ENCODE data around the gene CAST.
"Not testable (repeated sequence)": the region's sequence is repeated elsewhere in the genome, so short reads cannot be mapped to it uniquely, and the experiment has no call there.

CAST gene

DNA sequence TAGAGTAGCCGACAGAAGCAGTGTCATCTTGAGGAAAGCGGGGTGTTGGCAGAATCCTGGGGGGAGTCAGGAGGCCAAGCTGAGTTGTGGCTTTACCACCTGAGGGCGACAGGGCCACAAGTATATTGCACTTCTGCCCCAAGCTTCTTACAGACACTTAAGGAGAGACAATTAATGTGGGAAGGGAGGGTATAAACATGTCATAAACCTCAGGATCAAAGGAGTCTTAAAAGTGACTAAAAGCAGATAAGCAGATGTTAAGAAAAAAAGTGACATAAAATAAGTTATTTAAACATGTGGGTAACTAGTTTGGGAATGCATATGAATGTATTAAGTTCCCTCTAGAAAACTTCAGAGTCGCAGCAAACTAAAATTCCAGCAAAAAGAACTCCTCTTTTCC lies 81.6 kb downstream of the CAST start:
- Mint-ChIP-seq H3K4me1 (ENCODE audit: low read depth) (peaks cover 18% of the 10 kb centered on the region), H3K27me3 (no peaks in the 10 kb centered on the region), H3K36me3 (ENCODE audit: low read depth) (peaks cover 94% of the 10 kb centered on the region), H3K9me3 (no peaks in the 10 kb centered on the region), H3K27ac (no peak overlapping the region), H3K4me3 (no peak overlapping the region)
- intact Hi-C loops (cut with micrococcal nuclease), result no loop called here

DNA sequence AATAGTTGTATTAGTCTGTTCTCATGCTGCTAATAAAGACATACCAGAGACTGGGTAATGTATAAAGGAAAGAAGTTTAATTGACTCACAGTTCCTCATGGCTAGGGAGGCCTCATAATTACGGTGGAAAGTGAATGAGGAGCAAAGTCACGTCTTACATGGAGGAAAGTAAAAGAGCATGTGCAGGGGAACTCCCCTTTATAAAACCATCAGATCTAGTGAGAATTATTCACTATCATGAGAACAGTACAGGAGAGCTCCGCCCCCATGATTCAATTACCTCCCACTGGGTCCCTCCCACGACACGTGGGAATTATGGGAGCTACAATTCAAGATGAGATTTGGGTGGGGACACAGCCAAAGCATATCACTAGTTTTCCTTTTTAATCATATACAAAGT lies 82.0 kb downstream of the CAST start:
- H3K9me3 Mint-ChIP-seq; intact Hi-C loops (cut with micrococcal nuclease); H3K27me3 Mint-ChIP-seq; H3K4me3 Mint-ChIP-seq; H3K27ac Mint-ChIP-seq: not testable (repeated sequence)
- Mint-ChIP-seq H3K4me1 (ENCODE audit: low read depth) (peaks cover 18% of the 10 kb centered on the region), H3K36me3 (ENCODE audit: low read depth) (peaks cover 94% of the 10 kb centered on the region)

DNA sequence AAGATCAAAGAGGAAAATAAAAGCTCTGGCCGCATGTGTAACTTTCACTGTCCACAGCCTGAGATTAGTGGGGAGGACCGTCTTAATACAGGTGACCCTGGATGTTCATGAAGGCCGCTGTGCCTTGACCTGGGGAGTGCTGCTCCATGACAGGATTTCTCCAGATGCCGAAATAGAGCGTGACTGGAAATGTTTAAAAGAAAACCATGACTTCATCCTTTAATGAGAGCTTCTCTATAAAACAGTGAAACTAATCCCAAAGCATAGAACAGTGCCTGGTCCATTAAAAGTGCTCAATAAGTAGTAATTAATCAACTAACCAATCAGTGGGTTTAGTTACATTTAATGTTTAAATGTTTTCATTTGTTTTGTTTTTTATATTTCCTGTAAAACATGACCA lies 82.8 kb downstream of the CAST start:
- H3K4me3 Mint-ChIP-seq, result no peak overlapping the region
- H3K4me1 Mint-ChIP-seq (ENCODE audit: low read depth), result peaks cover 18% of the 10 kb centered on the region
- intact Hi-C loops (cut with micrococcal nuclease), result no loop called here
- no peaks in the 10 kb centered on the region for H3K27me3 Mint-ChIP-seq
- no peak overlapping the region for H3K27ac Mint-ChIP-seq
- H3K36me3 Mint-ChIP-seq (ENCODE audit: low read depth), result peaks cover 99% of the 10 kb centered on the region
- H3K9me3 Mint-ChIP-seq, result no peaks in the 10 kb centered on the region

DNA sequence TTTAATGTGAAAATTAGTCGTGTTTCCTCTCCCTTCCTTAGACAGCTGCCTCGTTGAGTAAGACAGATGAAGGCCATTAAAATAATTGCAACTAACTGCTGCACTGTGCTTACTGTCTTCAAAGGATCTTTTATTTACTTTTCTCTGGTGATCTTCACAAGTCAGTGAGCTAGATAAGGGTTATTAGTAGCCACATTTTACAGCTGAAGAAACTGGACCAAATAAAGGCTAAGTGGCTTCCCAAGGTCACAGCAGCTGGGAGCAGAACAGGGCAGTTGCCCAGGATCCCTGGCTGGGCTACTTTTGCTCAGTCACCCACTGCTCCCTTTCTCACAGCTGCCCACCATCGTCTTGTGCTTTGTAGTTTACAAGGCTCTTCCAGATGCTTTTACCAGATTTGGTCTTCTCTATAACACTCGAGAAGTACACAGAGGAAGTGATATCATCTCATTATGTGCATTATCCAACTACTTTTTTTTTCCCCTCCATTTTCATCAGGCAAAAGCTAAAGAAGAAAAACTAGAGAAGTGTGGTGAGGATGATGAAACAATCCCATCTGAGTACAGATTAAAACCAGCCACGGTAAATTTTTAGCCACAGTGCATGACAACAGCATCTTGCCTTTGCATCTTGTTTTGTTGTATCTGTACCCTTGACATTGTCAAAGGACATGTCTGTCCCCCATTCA lies 83.8 kb downstream of the CAST start:
- intact Hi-C loops (cut with micrococcal nuclease), result no loop called here
- peaks cover 12% of the 10 kb centered on the region for H3K4me1 Mint-ChIP-seq (ENCODE audit: low read depth)
- H3K27me3 Mint-ChIP-seq, result no peaks in the 10 kb centered on the region
- no peaks in the 10 kb centered on the region for H3K9me3 Mint-ChIP-seq
- H3K4me3 Mint-ChIP-seq, result no peak overlapping the region
- H3K36me3 Mint-ChIP-seq (ENCODE audit: low read depth), result peaks cover 97% of the 10 kb centered on the region
- H3K27ac Mint-ChIP-seq, result no peak overlapping the region

DNA sequence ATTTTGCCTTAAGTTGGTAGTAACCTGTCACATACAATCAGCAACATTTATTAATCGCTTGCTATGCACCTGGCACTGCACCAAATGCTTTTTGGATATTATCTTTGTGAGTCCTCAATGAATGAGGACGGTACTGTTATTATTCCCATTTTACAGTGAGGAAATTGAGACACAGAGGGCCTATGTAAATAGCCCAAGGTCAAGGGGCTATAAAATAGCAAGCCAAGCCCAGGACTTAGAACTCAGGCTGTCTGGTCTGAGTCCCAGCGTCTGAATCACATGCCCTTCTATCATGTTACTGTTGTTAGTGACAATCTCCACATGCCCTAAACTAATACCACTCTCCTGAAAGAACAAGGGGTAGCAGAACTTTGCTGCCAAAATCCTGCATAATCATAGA lies 85.5 kb downstream of the CAST start:
- peaks cover 94% of the 10 kb centered on the region for H3K36me3 Mint-ChIP-seq (ENCODE audit: low read depth)
- H3K27ac Mint-ChIP-seq, result no peak overlapping the region
- intact Hi-C loops (cut with micrococcal nuclease), result no loop called here

DNA sequence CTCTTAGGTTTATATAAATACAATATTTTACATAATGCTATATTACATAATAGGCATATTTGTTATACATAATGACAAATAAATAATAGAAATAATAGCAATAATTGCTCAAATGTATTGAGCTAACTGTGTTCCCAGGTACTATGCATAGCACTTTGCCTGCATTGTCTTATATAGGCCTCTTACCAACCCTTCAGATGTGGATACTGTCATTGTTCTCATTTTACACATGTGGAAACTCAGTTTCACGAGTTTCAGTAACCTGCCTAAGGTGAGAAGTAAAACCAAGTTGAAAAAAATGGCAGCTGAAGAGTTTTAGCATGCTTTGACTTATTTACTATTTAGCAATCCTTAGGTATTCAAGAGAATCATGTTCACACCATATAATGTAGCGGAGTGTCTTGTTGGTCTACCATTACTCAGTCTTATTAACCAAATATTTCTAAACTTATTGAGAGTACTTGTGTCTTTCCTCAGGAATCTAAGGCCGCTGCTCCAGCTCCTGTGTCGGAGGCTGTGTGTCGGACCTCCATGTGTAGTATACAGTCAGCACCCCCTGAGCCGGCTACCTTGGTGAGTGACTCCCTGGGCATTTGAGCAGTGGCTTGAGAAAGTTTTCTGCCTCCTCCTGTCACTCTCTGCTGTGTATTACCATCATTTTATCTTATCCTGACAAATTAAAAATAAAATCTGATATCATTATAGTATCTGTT lies 88.1 kb downstream of the CAST start:
- no peaks in the 10 kb centered on the region for H3K27me3 Mint-ChIP-seq
- intact Hi-C loops (cut with micrococcal nuclease), result no loop called here
- no peaks in the 10 kb centered on the region for H3K9me3 Mint-ChIP-seq
- H3K4me3 Mint-ChIP-seq, result no peak overlapping the region
- H3K36me3 Mint-ChIP-seq (ENCODE audit: low read depth), result peaks cover 94% of the 10 kb centered on the region
- no peak overlapping the region for H3K27ac Mint-ChIP-seq
- H3K4me1 Mint-ChIP-seq (ENCODE audit: low read depth), result no peaks in the 10 kb centered on the region

More for the DNA sequence above, 85.5 kb downstream of the CAST start:
- no peak overlapping the region for H3K4me3 Mint-ChIP-seq
- no peaks in the 10 kb centered on the region for H3K27me3 Mint-ChIP-seq
- H3K4me1 Mint-ChIP-seq (ENCODE audit: low read depth), result peaks cover 9% of the 10 kb centered on the region
- H3K9me3 Mint-ChIP-seq, result no peaks in the 10 kb centered on the region

DNA sequence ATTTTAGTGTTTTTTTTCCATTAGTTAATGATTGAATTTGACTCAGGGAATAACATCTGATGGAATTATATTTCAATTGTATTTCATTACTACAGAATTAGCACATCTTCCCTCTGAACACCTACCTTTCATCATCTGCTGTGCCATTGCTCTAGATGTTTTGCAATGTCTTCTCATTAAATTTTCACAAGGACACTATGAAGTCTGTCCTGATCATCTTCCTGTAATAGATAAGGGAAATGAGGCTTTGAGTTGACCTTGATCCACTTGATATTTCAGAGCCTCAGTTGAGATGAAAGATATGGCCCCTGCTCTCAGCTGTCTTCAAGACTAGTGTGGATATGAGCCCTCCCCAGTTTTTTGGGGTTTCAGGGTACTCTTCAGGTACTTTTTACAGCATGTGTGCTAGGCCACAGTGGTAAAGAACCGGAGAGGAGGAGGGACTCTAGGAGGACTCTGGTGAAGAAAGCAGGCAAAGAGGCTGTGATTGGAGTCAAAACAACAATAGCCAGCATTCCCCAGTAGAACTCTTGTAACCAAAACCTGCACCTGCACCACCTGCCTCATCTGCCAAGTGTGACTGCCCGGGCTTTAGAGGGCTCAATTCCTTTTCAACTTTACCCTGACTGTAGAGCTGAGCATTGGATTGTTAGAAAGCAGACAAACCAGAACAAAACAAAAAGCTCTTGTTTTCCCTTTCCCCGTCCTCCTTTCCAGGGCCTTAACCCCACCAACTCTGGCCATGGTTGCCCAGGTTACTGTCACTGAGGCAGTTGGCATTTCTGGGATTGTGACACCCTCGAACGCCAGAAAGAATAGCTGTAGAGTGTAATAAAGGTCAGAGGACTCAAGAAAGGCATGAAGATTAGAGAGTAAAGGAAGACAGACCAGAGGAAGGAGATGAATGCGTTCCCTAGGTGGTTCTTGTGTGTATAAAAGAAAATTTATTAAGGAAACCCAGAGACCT lies 89.3 kb downstream of the CAST start:
- no peaks in the 10 kb centered on the region for H3K27me3 Mint-ChIP-seq
- no peaks in the 10 kb centered on the region for H3K9me3 Mint-ChIP-seq
- no peaks in the 10 kb centered on the region for H3K4me1 Mint-ChIP-seq (ENCODE audit: low read depth)
- no peak overlapping the region for H3K27ac Mint-ChIP-seq
- peaks cover 94% of the 10 kb centered on the region for H3K36me3 Mint-ChIP-seq (ENCODE audit: low read depth)
- intact Hi-C loops (cut with micrococcal nuclease), result loop anchor here (2.0 kb wide), 1 partner anchor 411 kb away; no protein-coding TSS in a partner anchor
- H3K4me3 Mint-ChIP-seq, result no peak overlapping the region

DNA sequence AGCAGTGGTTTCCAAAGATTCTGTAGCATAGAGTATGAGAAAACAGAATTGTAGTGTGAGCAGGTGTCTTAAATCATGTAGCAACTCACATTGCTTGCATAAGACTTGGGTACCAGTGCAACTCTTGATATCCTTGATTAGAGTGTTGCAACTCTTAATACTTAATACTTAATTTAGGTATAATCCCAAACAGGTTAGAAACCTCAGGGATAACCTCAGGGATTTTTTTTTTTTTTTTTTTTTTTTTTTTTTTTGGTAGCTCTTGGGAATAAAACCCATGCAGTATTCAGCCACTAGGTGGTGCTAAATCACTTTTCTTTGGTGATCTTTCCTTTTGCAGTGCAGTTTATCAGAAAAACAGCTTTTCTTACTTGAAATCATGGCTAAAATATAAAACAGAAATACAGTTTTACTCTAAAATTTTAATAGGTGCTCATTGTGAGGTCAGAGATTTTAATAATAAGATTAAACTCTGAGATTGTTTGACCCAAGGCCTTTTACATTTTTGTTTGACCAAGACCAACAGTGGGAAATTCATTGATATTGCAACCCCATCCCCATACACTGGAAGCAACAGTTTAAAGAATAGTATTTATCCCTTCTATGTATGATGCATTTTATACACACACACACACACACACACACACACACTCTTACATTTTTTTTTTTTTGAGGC lies 90.3 kb downstream of the CAST start:
- no peak overlapping the region for H3K4me3 Mint-ChIP-seq
- H3K36me3 Mint-ChIP-seq (ENCODE audit: low read depth), result peaks cover 94% of the 10 kb centered on the region
- intact Hi-C loops (cut with micrococcal nuclease), result loop anchor here (2.0 kb wide), 1 partner anchor 410 kb away; no protein-coding TSS in a partner anchor
- no peaks in the 10 kb centered on the region for H3K27me3 Mint-ChIP-seq
- H3K27ac Mint-ChIP-seq, result no peak overlapping the region
- H3K9me3 Mint-ChIP-seq, result no peaks in the 10 kb centered on the region
- H3K4me1 Mint-ChIP-seq (ENCODE audit: low read depth), result no peaks in the 10 kb centered on the region

DNA sequence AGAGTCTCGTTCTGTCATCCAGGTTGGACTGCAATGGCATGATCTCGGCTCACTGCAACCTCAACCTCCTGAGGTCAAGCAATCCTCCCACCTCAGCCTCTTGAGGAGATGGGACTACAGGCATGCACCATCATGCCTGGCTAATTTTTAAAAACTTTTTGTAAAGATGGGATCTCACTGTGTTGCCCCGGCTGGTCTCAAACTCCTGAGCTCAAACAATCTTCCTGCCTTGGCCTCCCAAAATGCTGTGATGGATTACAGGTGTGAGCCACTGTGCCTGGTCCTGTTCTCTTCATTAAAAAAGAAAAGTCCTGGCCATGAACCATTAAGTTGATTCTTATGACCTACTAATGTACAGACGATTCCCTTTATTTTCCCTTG lies 90.8 kb downstream of the CAST start:
- Mint-ChIP-seq H3K27ac (no peak overlapping the region), H3K9me3 (no peaks in the 10 kb centered on the region), H3K4me3 (no peak overlapping the region), H3K4me1 (ENCODE audit: low read depth) (no peaks in the 10 kb centered on the region), H3K27me3 (no peaks in the 10 kb centered on the region), H3K36me3 (ENCODE audit: low read depth) (peaks cover 94% of the 10 kb centered on the region)
- intact Hi-C loops (cut with micrococcal nuclease), result loop anchor here (2.0 kb wide), 1 partner anchor 410 kb away; no protein-coding TSS in a partner anchor

DNA sequence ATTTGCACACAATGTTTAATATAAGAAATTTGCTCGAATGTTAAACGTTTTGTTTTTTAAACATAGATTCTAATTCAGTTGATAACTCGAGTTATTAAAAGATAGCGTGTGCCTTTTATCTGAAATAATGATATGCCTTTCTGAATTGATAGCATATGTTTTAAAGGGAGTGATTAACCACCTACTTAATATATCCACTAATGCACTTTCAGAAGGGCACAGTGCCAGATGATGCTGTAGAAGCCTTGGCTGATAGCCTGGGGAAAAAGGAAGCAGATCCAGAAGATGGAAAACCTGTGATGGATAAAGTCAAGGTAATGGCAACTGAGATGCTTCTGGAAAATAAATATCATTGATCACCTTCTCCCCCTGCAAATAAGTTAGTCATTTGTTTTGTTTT lies 91.7 kb downstream of the CAST start:
- no peaks in the 10 kb centered on the region for H3K4me1 Mint-ChIP-seq (ENCODE audit: low read depth)
- H3K27me3 Mint-ChIP-seq, result no peaks in the 10 kb centered on the region
- intact Hi-C loops (cut with micrococcal nuclease), result loop anchor here (2.0 kb wide), 1 partner anchor 409 kb away; no protein-coding TSS in a partner anchor
- H3K9me3 Mint-ChIP-seq, result no peaks in the 10 kb centered on the region
- peaks cover 94% of the 10 kb centered on the region for H3K36me3 Mint-ChIP-seq (ENCODE audit: low read depth)
- H3K27ac Mint-ChIP-seq, result no peak overlapping the region
- no peak overlapping the region for H3K4me3 Mint-ChIP-seq

DNA sequence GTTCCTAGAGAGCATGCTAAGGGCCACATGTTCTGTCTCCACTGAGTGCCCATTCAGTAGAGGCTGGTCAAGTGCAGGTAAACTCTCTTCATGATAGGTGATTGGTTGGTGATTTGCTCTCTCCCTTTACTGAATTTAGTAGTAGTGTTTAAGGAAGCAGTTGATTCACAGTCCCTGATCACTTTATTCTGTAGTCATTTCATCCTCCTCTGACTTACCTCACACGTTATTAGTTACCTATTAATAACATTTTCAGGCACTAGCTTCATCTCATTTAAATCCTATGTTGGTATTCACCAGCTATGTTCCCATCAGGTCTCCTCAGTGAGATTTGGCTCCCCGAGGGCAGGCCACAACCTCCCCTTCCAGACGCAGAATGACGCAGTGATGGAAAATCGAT lies 93.7 kb downstream of the CAST start:
- Mint-ChIP-seq H3K4me1 (ENCODE audit: low read depth) (no peaks in the 10 kb centered on the region), H3K4me3 (no peak overlapping the region), H3K9me3 (no peaks in the 10 kb centered on the region), H3K27ac (no peak overlapping the region), H3K36me3 (ENCODE audit: low read depth) (peaks cover 88% of the 10 kb centered on the region), H3K27me3 (no peaks in the 10 kb centered on the region)
- intact Hi-C loops (cut with micrococcal nuclease), result no loop called here

DNA sequence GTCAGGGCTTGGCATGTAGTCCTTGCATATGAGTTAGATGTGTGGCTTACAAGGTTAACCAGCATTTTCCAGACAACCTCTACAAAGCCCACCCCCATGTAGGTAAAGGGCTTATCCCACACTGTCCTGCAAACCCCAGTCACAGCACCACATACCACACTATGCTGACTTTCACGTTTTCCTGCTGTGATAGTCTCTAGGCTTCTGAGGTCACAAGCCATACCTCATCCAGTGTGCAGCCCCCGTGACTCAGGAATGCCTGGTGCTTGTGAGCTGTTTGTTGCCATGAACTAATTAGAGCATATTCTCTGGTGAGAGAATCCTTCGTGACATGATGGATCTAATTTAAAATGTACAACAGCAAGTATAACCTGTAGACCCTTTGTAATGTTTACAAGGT lies 94.8 kb downstream of the CAST start:
- intact Hi-C loops (cut with micrococcal nuclease), result no loop called here
- Mint-ChIP-seq H3K9me3 (no peaks in the 10 kb centered on the region), H3K27ac (no peak overlapping the region), H3K27me3 (no peaks in the 10 kb centered on the region), H3K4me3 (no peak overlapping the region), H3K36me3 (ENCODE audit: low read depth) (peaks cover 77% of the 10 kb centered on the region), H3K4me1 (ENCODE audit: low read depth) (no peaks in the 10 kb centered on the region)

DNA sequence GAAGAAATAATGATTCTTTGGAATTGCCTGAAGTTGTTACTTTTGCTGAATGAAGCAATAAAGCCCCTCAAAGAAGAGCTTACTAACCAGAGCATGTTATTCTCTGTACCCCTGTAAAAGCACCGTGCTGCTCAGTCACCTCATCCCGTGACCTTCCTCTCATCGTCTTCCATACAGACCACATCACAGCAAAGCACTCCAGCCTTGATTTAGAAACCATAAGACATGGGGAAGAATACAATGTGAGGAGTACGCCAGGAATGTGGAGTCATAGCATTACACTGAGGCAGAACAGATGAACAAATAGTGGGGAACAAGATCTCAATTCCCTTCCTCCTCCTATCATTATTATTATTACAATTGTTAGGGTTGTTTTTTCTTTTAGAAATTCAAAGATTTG lies 96.4 kb downstream of the CAST start:
- Mint-ChIP-seq H3K4me3 (no peak overlapping the region), H3K27me3 (no peaks in the 10 kb centered on the region), H3K4me1 (ENCODE audit: low read depth) (no peaks in the 10 kb centered on the region), H3K9me3 (no peaks in the 10 kb centered on the region), H3K36me3 (ENCODE audit: low read depth) (peaks cover 80% of the 10 kb centered on the region), H3K27ac (no peak overlapping the region)
- intact Hi-C loops (cut with micrococcal nuclease), result no loop called here
